Metanephros (tissue), 1 donor: ENCODE results near the gene KRT10. TPM values are rescaled to one million over a fixed set of nuclear protein-coding genes. Genes with fewer than 3 reads are reported as not detected.

ENCODE experiments used
- total RNA-seq: library from RNA; depleted of rRNA; stranded (reverse); fragments of >200 nt; gene quantifications from one replicate; pipeline ENCODE4 v1.2.3, GENCODE V29; 2014

KRT10 gene
- total RNA-seq = 6.9 TPM

DNA sequence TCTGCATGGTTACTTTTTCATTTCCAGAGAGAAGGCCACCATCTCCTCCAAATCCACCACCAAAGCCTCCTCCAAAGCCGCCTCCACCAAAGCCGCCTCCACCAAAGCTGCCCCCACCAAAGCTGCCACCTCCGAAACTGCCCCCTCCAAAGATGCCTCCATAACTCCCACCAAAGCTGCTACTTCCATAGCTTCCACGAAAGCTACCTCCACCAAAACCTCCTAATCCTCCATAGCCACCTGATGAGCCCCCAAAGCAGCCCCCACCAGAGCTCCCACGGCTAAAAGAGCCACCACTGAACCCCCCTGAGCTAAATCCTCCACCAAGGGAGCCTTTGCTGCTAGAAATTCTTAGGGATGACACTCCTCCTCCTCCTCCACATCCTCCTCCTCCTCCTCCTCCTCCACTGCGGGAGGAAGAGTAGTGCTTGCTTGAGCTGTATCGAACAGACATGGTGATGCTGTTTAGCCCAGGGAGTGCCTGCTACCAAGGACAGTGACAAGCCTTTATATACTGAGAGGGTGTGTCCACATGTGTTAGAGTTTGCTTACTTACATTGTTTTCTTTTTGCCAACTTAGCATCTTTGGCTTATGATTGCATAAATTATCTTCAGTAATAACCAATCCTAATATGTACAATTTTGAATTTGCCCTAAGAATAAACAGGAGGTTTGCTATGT, at the start of gene KRT10:
KRT10 (minus strand) TSS at position 483 of the 681 bp plus-strand sequence; CDS start at position 454, 29 bp downstream.

DNA sequence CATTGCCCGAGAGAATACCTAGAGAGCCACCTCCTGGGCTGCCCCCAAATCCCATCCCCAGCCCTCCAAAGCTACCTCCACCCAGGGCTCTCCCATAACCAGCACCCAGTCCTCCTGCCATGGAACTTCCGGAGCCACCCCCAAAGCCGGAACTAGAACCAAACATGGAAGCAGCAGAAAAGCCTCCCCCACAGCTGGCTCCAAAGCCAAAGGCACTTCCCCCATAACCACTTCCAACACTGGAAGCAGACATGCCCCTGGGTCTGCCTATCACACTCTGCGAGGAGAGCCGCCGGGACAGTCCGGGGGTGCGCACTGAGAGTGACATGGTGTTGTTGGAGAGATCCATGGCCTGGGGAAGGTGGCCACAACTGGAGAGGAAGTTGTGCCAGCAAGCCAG, 44.4 kb upstream of the KRT10 start, which contains the start of gene KRT12:
KRT12 (minus strand) TSS at position 386 of the 400 bp plus-strand sequence; CDS start at position 349, 37 bp downstream.

DNA sequence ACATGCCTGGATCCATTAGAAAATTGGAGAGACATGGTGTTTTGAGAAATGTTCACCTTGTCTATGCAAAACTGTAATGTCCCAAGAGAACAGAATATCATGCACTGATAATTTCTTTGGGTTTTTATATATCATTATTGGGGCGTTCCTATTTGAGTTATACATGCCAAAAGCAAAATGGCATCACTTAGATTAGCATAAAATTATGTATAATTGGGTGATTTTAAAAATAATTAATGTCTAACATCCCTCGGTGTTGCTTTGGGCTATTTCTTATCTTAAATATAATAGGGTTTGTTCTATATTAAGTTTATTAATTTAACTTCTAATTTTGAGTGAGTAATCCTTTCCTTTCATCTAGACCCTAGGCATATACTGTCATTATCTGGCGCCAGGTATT, 22.6 kb downstream of the KRT10 start, which contains the start of gene KRT28:
KRT28 (minus strand) TSS at position 101 of the 400 bp plus-strand sequence; CDS start at position 35, 66 bp downstream.

DNA sequence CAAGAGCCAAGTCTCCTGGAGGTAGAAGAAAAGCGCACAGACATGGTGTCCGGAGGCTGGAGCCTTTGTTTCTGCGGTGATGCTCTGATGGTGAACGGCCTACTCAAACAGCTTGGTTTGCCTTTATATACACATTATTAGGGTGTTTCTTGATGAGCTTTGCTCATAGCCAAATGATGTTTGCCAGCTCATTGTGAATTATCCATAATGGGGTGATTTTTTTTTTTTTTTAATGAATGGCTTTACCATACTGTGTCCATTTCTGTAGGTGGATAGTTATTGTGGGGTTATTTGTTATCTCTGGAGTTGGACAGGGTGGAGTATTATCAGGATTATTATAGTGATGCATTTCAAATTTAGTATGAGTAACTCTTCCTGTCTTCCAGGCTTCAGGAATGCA, 40.0 kb downstream of the KRT10 start, which contains the start of gene KRT27:
KRT27 (minus strand) TSS at position 101 of the 400 bp plus-strand sequence; CDS start at position 44, 57 bp downstream.

DNA sequence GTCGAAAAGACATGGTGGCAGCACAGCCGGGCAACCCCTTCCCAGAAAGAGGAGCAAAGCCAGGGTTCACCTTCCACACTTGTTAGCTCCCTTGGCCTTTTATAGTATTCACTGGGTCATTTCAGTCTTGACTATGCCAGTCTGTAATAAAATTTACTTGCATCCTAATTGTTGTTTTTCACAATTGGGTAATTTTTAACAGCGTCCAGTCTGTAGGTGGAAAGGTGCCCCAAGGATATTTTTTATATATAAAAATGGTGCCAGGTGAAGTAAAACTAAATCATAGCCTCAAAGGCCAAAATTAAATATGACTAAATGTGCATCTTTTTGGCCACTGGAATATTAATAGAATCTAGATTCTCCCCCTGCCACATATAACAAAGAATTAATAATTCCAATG, 50.3 kb downstream of the KRT10 start, which contains the start of gene KRT26:
KRT26 (minus strand) TSS at position 101 of the 400 bp plus-strand sequence; CDS start at position 13, 88 bp downstream.

Other genes with a start within 250 kb of the KRT10 start
- 103 TPM for gene SMARCE1, start 174.8 kb downstream of the KRT10 start, total RNA-seq
- gene KRT222, start 157.4 kb downstream of the KRT10 start, total RNA-seq = not detected
- not detected for gene KRT24, start 118.9 kb downstream of the KRT10 start, total RNA-seq
- not detected for gene KRT25, start 67.3 kb downstream of the KRT10 start, total RNA-seq
- not detected for gene KRT26, start 50.4 kb downstream of the KRT10 start, total RNA-seq
- not detected for gene KRT27, start 40.1 kb downstream of the KRT10 start, total RNA-seq
- not detected for gene KRT28, start 22.7 kb downstream of the KRT10 start, total RNA-seq
- not detected for gene KRT12, start 44.6 kb upstream of the KRT10 start, total RNA-seq
- gene KRT20, start 62.6 kb upstream of the KRT10 start, total RNA-seq = 0.23 TPM
- gene KRT23, start 115.0 kb upstream of the KRT10 start, total RNA-seq = 1.3 TPM
- 0.18 TPM for gene KRT39, start 144.3 kb upstream of the KRT10 start, total RNA-seq
- gene KRT40, start 161.7 kb upstream of the KRT10 start, total RNA-seq = 0.23 TPM
- gene KRTAP3-3, start 171.6 kb upstream of the KRT10 start, total RNA-seq = not detected
- gene KRTAP3-2, start 177.3 kb upstream of the KRT10 start, total RNA-seq = not detected
- gene KRTAP3-1, start 186.5 kb upstream of the KRT10 start, total RNA-seq = not detected
- not detected for gene KRTAP1-5, start 204.6 kb upstream of the KRT10 start, total RNA-seq
- gene KRTAP1-4, start 207.6 kb upstream of the KRT10 start, total RNA-seq = not detected
- gene KRTAP1-3, start 212.3 kb upstream of the KRT10 start, total RNA-seq = not detected
- not detected for gene KRTAP1-1, start 218.8 kb upstream of the KRT10 start, total RNA-seq
- gene KRTAP2-1, start 224.7 kb upstream of the KRT10 start, total RNA-seq = not detected
- not detected for gene KRTAP2-2, start 232.6 kb upstream of the KRT10 start, total RNA-seq
- gene KRTAP2-3, start 237.5 kb upstream of the KRT10 start, total RNA-seq = not detected
- not detected for gene KRTAP2-4, start 243.3 kb upstream of the KRT10 start, total RNA-seq